Measurements from ENCODE around the gene IFIT5. TPM values are rescaled to one million over a fixed set of nuclear protein-coding genes. Genes with fewer than 3 reads are reported as not detected.

The IFIT5 gene
- total and polyA plus RNA-seq, 8 donors: 14.0 to 26.3 (median 18.0) TPM

GRCh38 chr10:89369156-89370105, 44.9 kb upstream of the IFIT5 start:
- intact Hi-C loops (cut with DNase I): no loop called here
- peak; percentile 51 for ATAC-seq
- H3K27ac ChIP-seq: no peak overlapping the region

GRCh38 chr10:89371079-89371478, 43.3 kb upstream of the IFIT5 start:
- Histone ChIP-seq H3K4me3 (no peak overlapping the region), H3K27me3 (no peaks in the 10 kb centered on the region), H3K36me3 (no peaks in the 10 kb centered on the region), H3K4me1 (peaks cover 21 to 37% of the 10 kb centered on the region in 2 donors), H3K27ac (no peak overlapping the region), H3K9me3 (no peaks in the 10 kb centered on the region)
- intact Hi-C loops (cut with DNase I): no loop called here
- TF ChIP-seq CTCF (IDR thresholded peaks at IDR 0.05): no peak
- DNase-seq (no peak), ATAC-seq (no peak)

More at GRCh38 chr10:89369156-89370105, 44.9 kb upstream of the IFIT5 start:
- no peaks in the 10 kb centered on the region for H3K27me3 ChIP-seq
- no peaks in the 10 kb centered on the region for H3K36me3 ChIP-seq
- H3K9me3 ChIP-seq: no peaks in the 10 kb centered on the region
- no peak overlapping the region for H3K4me3 ChIP-seq
- TF ChIP-seq CTCF (IDR thresholded peaks at IDR 0.05): peak; percentile 19 to 43
- H3K4me1 ChIP-seq: peaks cover 14 to 28% of the 10 kb centered on the region in 2 donors
- DNase-seq: peak in 1 of 4 donors; percentile 62

- no peaks in the 10 kb centered on the region for H3K36me3 ChIP-seq
- no peak for TF ChIP-seq CTCF (IDR thresholded peaks at IDR 0.05)
- H3K4me1 ChIP-seq: peaks cover 21 to 37% of the 10 kb centered on the region in 2 donors
- no peak for DNase-seq
- H3K27ac ChIP-seq: no peak overlapping the region
- H3K9me3 ChIP-seq: no peaks in the 10 kb centered on the region
- no peak for ATAC-seq
- intact Hi-C loops (cut with DNase I): no loop called here
- H3K27me3 ChIP-seq: no peaks in the 10 kb centered on the region
- no peak overlapping the region for H3K4me3 ChIP-seq
Observed at GRCh38 chr10:89371987-89372386, 42.4 kb upstream of the IFIT5 start.

GRCh38 chr10:89373916-89374711, 40.3 kb upstream of the IFIT5 start:
- Histone ChIP-seq H3K27me3 (no peaks in the 10 kb centered on the region), H3K27ac (peak overlapping the region; percentile 79 to 80), H3K9me3 (no peaks in the 10 kb centered on the region), H3K4me1 (peaks cover 20 to 28% of the 10 kb centered on the region in 2 donors), H3K4me3 (no peak overlapping the region), H3K36me3 (no peaks in the 10 kb centered on the region)
- no peak for TF ChIP-seq CTCF (IDR thresholded peaks at IDR 0.05)
- intact Hi-C loops (cut with DNase I): no loop called here
- ATAC-seq: peak; percentile 94
- DNase-seq: peak in 3 of 4 donors; percentile 78 to 97 (median 97)

- peaks cover 16 to 22% of the 10 kb centered on the region in 2 donors for H3K4me1 ChIP-seq
- no peak for ATAC-seq
- DNase-seq: peak in 1 of 4 donors; percentile 68
- no peaks in the 10 kb centered on the region for H3K9me3 ChIP-seq
- no peak overlapping the region for H3K4me3 ChIP-seq
- peak overlapping the region; percentile 79 to 80 for H3K27ac ChIP-seq
- no peak for TF ChIP-seq CTCF (IDR thresholded peaks at IDR 0.05)
- intact Hi-C loops (cut with DNase I): no loop called here
- H3K36me3 ChIP-seq: no peaks in the 10 kb centered on the region
- H3K27me3 ChIP-seq: no peaks in the 10 kb centered on the region
Observed at GRCh38 chr10:89374713-89375141, 39.6 kb upstream of the IFIT5 start.
